Type B pancreatic cell (in vitro differentiated cells): Measurements from ENCODE around the gene CELA2B. TPM values are rescaled to one million over a fixed set of nuclear protein-coding genes. Genes with fewer than 3 reads are reported as not detected.

Experiments
- DNase-seq: peaks from one replicate; pipeline ENCODE4 v3.0.0; 2021; ENCODE audit warnings: mixed read lengths; ENCODE audit not compliant: unreplicated experiment; ENCODE audit errors: extremely low spot score
- H3K27ac Mint-ChIP-seq: 2 replicates; pipeline ENCODE4 v1.8.0; 2021; ENCODE audit warnings: mild to moderate bottlenecking, mixed read lengths
- H3K27me3 Mint-ChIP-seq: 2 replicates; pipeline ENCODE4 v1.8.0; 2021; ENCODE audit warnings: mixed read lengths
- H3K36me3 Mint-ChIP-seq: 2 replicates; pipeline ENCODE4 v1.8.0; 2021; ENCODE audit warnings: mixed read lengths
- H3K4me1 Mint-ChIP-seq: one replicate; pipeline ENCODE4 v1.8.0; 2021; ENCODE audit warnings: mixed read lengths; ENCODE audit not compliant: unreplicated experiment
- H3K4me3 Mint-ChIP-seq: 2 replicates; pipeline ENCODE4 v1.8.0; 2021; ENCODE audit warnings: mild to moderate bottlenecking, mixed read lengths
- H3K9me3 Mint-ChIP-seq: 2 replicates; pipeline ENCODE4 v1.8.0; 2021; ENCODE audit warnings: mixed read lengths
- CTCF ChIP-seq: fragments of 200-600 bp; sonication (generic); conservative IDR thresholded peaks from 2 replicates; pipeline ENCODE4 v1.5.0; 2021; ENCODE audit warnings: antibody characterized with exemption, mild to moderate bottlenecking
- total RNA-seq: library from RNA; stranded (reverse); gene quantifications from 2 replicates; pipeline ENCODE4 v1.2.1, GENCODE V29; 2021; ENCODE audit warnings: low replicate concordance

The CELA2B gene
- total RNA-seq, 1 donor from 2014 or later = not detected

GRCh38 chr1:15504436-15504835, 28.5 kb downstream of the CELA2B start:
- Mint-ChIP-seq H3K4me1 (peaks cover 5% of the 10 kb centered on the region), H3K4me3 (no peak overlapping the region), H3K27ac (no peak overlapping the region), H3K36me3 (no peaks in the 10 kb centered on the region), H3K27me3 (no peaks in the 10 kb centered on the region), H3K9me3 (no peaks in the 10 kb centered on the region)
- TF ChIP-seq CTCF = no peak
- no peak for DNase-seq

- no peaks in the 10 kb centered on the region for H3K4me1 Mint-ChIP-seq
- H3K27ac Mint-ChIP-seq = no peak overlapping the region
- no peak for DNase-seq
- no peak for TF ChIP-seq CTCF
- H3K36me3 Mint-ChIP-seq = peaks cover 4% of the 10 kb centered on the region
- no peak overlapping the region for H3K4me3 Mint-ChIP-seq
- H3K9me3 Mint-ChIP-seq = no peaks in the 10 kb centered on the region
- no peaks in the 10 kb centered on the region for H3K27me3 Mint-ChIP-seq
Measured at GRCh38 chr1:15506831-15507230, 30.9 kb downstream of the CELA2B start.

- H3K27me3 Mint-ChIP-seq = no peaks in the 10 kb centered on the region
- DNase-seq = no peak
- no peak for TF ChIP-seq CTCF
- H3K4me1 Mint-ChIP-seq = no peaks in the 10 kb centered on the region
- no peak overlapping the region for H3K27ac Mint-ChIP-seq
- no peak overlapping the region for H3K4me3 Mint-ChIP-seq
- H3K9me3 Mint-ChIP-seq = no peaks in the 10 kb centered on the region
- peaks cover 4% of the 10 kb centered on the region for H3K36me3 Mint-ChIP-seq
Measured at GRCh38 chr1:15507278-15507677, 31.4 kb downstream of the CELA2B start.

GRCh38 chr1:15508700-15509487, 33.0 kb downstream of the CELA2B start:
- H3K9me3 Mint-ChIP-seq = no peaks in the 10 kb centered on the region
- TF ChIP-seq CTCF = no peak
- H3K4me3 Mint-ChIP-seq = no peak overlapping the region
- no peaks in the 10 kb centered on the region for H3K27me3 Mint-ChIP-seq
- no peak for DNase-seq
- no peak overlapping the region for H3K27ac Mint-ChIP-seq
- no peaks in the 10 kb centered on the region for H3K4me1 Mint-ChIP-seq
- peaks cover 4% of the 10 kb centered on the region for H3K36me3 Mint-ChIP-seq

GRCh38 chr1:15509586-15509985, 33.7 kb downstream of the CELA2B start:
- Mint-ChIP-seq H3K36me3 (peaks cover 4% of the 10 kb centered on the region), H3K27ac (no peak overlapping the region), H3K4me1 (no peaks in the 10 kb centered on the region), H3K4me3 (no peak overlapping the region), H3K27me3 (no peaks in the 10 kb centered on the region), H3K9me3 (no peaks in the 10 kb centered on the region)
- DNase-seq = no peak
- TF ChIP-seq CTCF = no peak
